Measurements from ENCODE around the gene MCCC2.

MCCC2 gene

GRCh38 chr5:71586052-71586940 is 844 bp upstream of the MCCC2 start:
- POLR2A ChIA-PET: no interaction called here
- CTCF ChIA-PET: interaction anchor here (2.6 kb wide), 1 partner anchor 15 kb away, joined by 16 read pairs; no protein-coding TSS in a partner anchor
- TF ChIP-seq CTCF (IDR thresholded peaks at IDR 0.05; ENCODE audit: insufficient read depth, low read length, missing control alignments): no peak
- H3K4me3 ChIP-seq (ENCODE audit: low read depth, low read length): peak overlapping the region; percentile 79
- no peak for DNase-seq (ENCODE audit: low read depth, low spot score)

GRCh38 chr5:71587766-71588532 is 809 bp downstream of the MCCC2 start:
- DNase-seq (ENCODE audit: low read depth, low spot score): no peak
- POLR2A ChIA-PET: interaction anchor here (0.6 to 1.4 kb wide), 2 partner anchors 13 to 90 kb away, joined by 3 to 8 read pairs; no protein-coding TSS in a partner anchor

GRCh38 chr5:71588533-71588885 is 1.4 kb downstream of the MCCC2 start:
- DNase-seq (ENCODE audit: low read depth, low spot score): no peak
- CTCF ChIA-PET: interaction anchor here (2.6 kb wide), 1 partner anchor 13 kb away, joined by 16 read pairs; no protein-coding TSS in a partner anchor
- no peak for TF ChIP-seq CTCF (IDR thresholded peaks at IDR 0.05; ENCODE audit: insufficient read depth, low read length, missing control alignments)
- POLR2A ChIA-PET: no interaction called here
- H3K4me3 ChIP-seq (ENCODE audit: low read depth, low read length): no peak overlapping the region

More at GRCh38 chr5:71587766-71588532, 809 bp downstream of the MCCC2 start:
- peak overlapping the region; percentile 79 for H3K4me3 ChIP-seq (ENCODE audit: low read depth, low read length)
- CTCF ChIA-PET: interaction anchor here (2.6 kb wide), 1 partner anchor 13 kb away, joined by 16 read pairs; no protein-coding TSS in a partner anchor
- TF ChIP-seq CTCF (IDR thresholded peaks at IDR 0.05; ENCODE audit: insufficient read depth, low read length, missing control alignments): no peak

- TF ChIP-seq CTCF (IDR thresholded peaks at IDR 0.05; ENCODE audit: insufficient read depth, low read length, missing control alignments): no peak
- ChIA-PET CTCF (no interaction called here), POLR2A (no interaction called here)
- DNase-seq (ENCODE audit: low read depth, low spot score): no peak
- H3K4me3 ChIP-seq (ENCODE audit: low read depth, low read length): no peak overlapping the region
These were observed 2.8 kb downstream of the MCCC2 start for GRCh38 chr5:71589903-71590302.

GRCh38 chr5:71591100-71591499 is 4.0 kb downstream of the MCCC2 start:
- DNase-seq (ENCODE audit: low read depth, low spot score): no peak
- TF ChIP-seq CTCF (IDR thresholded peaks at IDR 0.05; ENCODE audit: insufficient read depth, low read length, missing control alignments): no peak
- CTCF ChIA-PET: interaction anchor here (3.0 kb wide), 1 partner anchor 10 kb away, joined by 18 read pairs; no protein-coding TSS in a partner anchor
- no peak overlapping the region for H3K4me3 ChIP-seq (ENCODE audit: low read depth, low read length)
- POLR2A ChIA-PET: no interaction called here

- H3K4me3 ChIP-seq (ENCODE audit: low read depth, low read length): no peak overlapping the region
- no peak for TF ChIP-seq CTCF (IDR thresholded peaks at IDR 0.05; ENCODE audit: insufficient read depth, low read length, missing control alignments)
- DNase-seq (ENCODE audit: low read depth, low spot score): no peak
- ChIA-PET CTCF (no interaction called here), POLR2A (no interaction called here)
These were observed 9.0 kb downstream of the MCCC2 start for GRCh38 chr5:71596169-71596568.

Measured in AG04449 (cell line).